GM12878 (cell line): ENCODE data around the gene SNCA.

ENCODE experiments used
- KDM1A ChIP-seq: fragments of 200-600 bp; sonication (generic); IDR thresholded peaks from 2 replicates; pipeline ENCODE4 v1.6.1; 2016; ENCODE audit warnings: borderline replicate concordance
- RAD51 ChIP-seq: fragments of 450-650 bp; IDR thresholded peaks from 2 replicates; pipeline ENCODE4 v1.6.1; 2016; ENCODE audit warnings: moderate library complexity, mild to moderate bottlenecking, inconsistent platforms
- RUNX3 ChIP-seq: IDR thresholded peaks from 2 replicates; pipeline ENCODE4 v1.6.1; 2012; ENCODE audit warnings: low read length, inconsistent platforms
- ZBTB33 ChIP-seq: fragments of 450-650 bp; IDR thresholded peaks from 2 replicates; pipeline ENCODE4 v1.6.1; 2017; ENCODE audit warnings: mild to moderate bottlenecking
- TF ChIP-seq, protein P1 (sequence below): IDR thresholded peaks from 2 replicates; pipeline ENCODE4 v1.6.1; 2012; ENCODE audit warnings: low read depth, low read length, improper control_type of control experiment

GRCh38 chr4:89803036-89803435 is 33.9 kb downstream of the SNCA start:
- TF ChIP-seq RAD51 (no peak), ZBTB33 (no peak), RUNX3 (no peak), KDM1A (no peak)
- TF ChIP-seq, protein P1, sequence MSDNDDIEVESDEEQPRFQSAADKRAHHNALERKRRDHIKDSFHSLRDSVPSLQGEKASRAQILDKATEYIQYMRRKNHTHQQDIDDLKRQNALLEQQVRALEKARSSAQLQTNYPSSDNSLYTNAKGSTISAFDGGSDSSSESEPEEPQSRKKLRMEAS, result no peak
